Skin of body (tissue), 2 donors: ENCODE data around the gene MFSD1. TPM values are rescaled to one million over a fixed set of nuclear protein-coding genes. Genes with fewer than 3 reads are reported as not detected.
A peak's percentile ranks its signal among the peaks of the same experiment; 100 is the strongest.

ENCODE experiments used
- DNase-seq: peaks from one replicate; lab custom pipeline; 2025; lab: John Stamatoyannopoulos, UW
- total RNA-seq: library from RNA; depleted of rRNA; stranded (reverse); fragments of >200 nt; gene quantifications from one replicate; pipeline ENCODE4 v1.2.3, GENCODE V29; 2014

MFSD1 gene
- total RNA-seq, result 62.8 TPM

DNA sequence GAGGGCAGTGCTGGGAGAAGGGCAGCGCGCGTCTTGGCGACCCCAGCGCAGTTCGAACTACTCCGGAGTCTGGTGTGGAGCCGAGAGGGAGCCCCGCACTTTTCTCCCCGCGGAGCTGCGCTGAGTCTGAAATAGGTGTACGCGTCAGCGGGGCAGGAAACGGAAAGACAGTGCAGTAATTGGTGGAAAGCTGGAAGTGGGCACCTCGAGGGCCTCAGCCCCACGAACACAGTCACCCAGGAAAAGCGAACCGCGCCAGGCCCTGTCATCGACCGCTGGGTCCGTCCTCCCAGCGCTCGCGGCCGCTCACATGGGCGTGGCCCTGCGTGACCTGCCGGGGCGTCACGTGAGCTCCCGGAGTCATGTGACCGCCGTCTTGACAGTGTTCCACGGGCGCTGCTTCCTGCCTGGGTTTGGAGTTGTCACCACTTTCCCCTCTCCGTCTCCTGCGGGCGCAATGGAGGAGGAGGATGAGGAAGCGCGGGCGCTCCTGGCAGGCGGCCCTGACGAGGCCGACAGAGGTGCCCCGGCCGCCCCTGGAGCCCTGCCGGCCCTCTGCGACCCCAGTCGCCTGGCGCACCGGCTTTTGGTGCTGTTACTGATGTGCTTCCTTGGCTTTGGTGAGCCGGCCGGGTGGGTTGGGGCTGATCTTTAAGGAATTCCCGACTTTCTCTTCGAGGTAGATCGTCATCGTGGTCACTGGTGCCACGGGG lies at the start of gene MFSD1:
MFSD1 (plus strand) TSS at position 359 of the 713 bp plus-strand sequence; CDS start at position 458, 99 bp downstream.
- DNase-seq, result peak; percentile 82

GRCh38 chr3:158753854-158754253 lies 48.0 kb upstream of the MFSD1 start:
- no peak for DNase-seq

GRCh38 chr3:158755421-158755820 lies 46.4 kb upstream of the MFSD1 start:
- no peak for DNase-seq

- no peak for DNase-seq
Measured at GRCh38 chr3:158761350-158761749, 40.5 kb upstream of the MFSD1 start.

DNA sequence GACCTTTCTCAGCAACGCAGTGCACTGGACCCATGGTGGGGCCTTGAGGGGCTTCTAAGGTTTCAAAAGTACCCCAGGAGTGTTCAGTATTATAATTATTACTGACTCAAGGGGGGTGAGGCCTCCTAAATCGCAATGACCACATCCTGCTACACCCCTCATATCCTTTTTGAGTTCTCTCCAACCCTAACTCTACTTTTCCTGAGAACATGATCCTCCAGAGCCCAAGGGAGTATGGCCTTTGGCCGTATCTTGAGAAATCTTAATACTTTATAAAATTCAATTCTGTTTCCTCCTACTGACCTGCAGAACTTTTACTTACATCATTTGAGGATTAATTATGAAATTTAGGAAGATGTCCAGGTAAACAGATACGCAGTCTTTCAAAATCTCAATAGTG lies 39.2 kb upstream of the MFSD1 start:
- DNase-seq, result no peak

DNA sequence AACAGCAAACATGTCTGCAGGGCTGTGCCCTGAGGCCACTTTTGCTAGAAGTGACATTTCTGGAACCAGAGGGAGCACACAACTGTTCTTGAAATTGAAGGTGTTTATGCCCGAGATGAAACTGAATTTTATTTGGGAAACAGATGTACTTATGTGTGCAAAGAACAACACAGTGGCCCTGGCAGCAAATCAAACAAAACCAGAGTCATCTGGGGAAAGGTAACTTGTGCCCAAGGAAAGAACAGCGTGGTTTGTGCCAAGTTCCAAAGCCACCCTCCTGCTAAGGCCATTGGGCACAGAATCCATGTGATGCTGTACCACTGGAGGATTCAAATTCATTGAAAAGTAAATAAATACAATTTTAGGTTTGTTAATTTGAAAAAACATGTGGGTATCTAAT lies 38.4 kb upstream of the MFSD1 start:
- DNase-seq, result no peak

DNA sequence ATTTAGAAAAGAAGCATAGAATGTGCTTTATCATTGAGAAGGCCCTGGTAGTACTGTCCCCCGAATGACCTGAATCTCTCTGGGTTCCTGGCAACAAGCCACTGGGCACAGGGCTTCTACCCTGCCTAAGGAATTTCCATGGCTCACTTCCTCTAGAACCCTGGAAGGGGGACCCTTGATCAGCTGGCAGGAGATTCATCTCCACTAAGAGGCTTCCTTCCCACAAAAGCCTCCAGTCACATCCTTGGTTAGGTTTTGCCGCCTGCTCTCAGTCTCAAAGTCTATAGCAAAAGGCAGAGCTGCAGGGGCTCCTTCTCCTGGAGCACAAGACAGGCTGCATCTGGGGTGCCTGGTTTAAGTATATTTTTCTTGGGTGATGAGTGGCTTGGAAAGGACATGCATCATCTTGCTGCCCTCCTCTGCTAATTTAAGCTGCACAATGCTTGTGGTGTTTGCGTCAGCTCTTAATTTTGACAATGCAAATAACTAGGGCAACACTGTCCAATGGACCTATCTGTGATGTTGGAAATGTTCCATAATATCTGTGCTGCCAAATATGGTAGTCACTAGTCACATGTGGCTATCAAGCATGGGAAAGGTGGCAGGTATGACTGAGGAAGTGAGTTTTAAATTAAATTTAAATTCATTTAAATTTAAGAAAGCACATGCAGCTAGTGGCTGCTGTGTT lies 36.2 kb upstream of the MFSD1 start:
- no peak for DNase-seq

- no peak for DNase-seq
Measured at GRCh38 chr3:158766364-158766763, 35.5 kb upstream of the MFSD1 start.

DNA sequence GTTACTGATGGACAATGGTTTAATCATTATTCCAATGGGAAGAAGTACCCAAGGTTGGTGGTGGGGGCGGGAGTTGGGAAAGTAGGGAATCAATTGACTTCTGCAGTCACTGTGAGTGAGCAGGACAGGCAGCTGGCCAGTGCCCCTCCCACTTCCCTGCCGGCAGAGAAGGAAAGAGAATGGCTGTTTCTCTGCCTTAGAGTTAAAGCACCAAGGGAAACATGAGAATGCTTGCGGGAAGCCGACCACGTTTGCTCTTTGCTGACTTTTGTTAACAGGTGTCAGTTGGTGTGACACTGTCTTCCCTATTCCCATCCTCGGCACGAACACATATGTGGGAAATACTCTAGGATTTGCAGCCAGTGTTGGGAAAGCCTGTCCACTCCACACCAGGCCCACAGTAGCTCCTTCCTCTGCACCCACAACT lies 33.5 kb upstream of the MFSD1 start:
- DNase-seq, result peak; percentile 17

GRCh38 chr3:158768881-158769543 lies 32.8 kb upstream of the MFSD1 start:
- DNase-seq, result peak; percentile 93

- DNase-seq, result no peak
Measured at GRCh38 chr3:158769549-158769948, 32.3 kb upstream of the MFSD1 start.

- no peak for DNase-seq
Measured at GRCh38 chr3:158769952-158770740, 31.7 kb upstream of the MFSD1 start.

DNA sequence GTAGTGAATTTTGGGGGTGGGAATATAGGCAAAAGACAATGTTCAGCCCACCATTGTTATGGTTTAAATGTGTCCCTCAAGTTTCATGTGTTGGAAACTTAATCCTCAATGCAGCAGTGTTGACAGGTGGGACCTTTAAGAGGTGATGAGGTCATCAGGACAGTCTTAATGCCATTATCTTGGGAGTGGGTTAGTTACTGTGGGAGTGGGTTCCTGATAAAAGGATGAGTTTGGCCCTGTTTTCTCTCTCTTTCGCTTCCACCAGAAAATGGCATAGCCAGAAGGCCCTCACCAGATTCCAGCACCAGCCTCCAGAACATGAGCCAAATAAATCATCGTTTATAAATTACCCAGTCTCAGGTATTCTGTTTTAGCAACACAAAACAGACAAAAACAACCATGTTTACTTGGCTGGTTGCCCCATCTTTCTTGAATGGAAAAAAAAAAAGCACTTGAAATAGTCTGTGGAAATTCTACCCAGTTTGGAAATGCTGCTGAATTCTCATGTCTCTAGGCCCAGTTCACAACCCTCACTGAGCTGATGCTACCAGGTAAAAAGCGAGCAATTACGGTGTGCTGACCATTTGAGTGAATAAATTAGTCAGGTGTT lies 31.0 kb upstream of the MFSD1 start:
- no peak for DNase-seq

DNA sequence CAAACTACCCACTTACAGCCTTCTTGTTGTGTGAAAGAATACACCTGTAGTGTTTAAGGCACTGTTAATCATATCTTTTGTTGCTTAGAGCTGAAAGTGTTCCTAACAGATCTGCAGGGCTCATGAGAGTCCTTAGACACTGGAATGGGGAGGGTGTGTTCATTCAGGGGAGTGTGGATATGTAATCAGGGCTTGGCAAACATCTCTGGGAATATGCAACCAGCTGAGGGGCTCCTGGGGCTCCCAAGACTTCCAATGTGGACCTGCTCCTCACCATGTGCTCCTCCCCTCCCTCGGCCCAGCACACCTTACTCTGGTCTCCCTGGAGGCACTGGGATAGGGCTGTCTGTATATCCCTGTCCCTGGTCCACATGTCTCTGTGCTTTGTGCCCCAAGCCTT lies 30.3 kb upstream of the MFSD1 start:
- DNase-seq, result no peak

- no peak for DNase-seq
Measured at GRCh38 chr3:158771982-158772381, 29.9 kb upstream of the MFSD1 start.

GRCh38 chr3:158773166-158773565 lies 28.7 kb upstream of the MFSD1 start:
- DNase-seq, result no peak

DNA sequence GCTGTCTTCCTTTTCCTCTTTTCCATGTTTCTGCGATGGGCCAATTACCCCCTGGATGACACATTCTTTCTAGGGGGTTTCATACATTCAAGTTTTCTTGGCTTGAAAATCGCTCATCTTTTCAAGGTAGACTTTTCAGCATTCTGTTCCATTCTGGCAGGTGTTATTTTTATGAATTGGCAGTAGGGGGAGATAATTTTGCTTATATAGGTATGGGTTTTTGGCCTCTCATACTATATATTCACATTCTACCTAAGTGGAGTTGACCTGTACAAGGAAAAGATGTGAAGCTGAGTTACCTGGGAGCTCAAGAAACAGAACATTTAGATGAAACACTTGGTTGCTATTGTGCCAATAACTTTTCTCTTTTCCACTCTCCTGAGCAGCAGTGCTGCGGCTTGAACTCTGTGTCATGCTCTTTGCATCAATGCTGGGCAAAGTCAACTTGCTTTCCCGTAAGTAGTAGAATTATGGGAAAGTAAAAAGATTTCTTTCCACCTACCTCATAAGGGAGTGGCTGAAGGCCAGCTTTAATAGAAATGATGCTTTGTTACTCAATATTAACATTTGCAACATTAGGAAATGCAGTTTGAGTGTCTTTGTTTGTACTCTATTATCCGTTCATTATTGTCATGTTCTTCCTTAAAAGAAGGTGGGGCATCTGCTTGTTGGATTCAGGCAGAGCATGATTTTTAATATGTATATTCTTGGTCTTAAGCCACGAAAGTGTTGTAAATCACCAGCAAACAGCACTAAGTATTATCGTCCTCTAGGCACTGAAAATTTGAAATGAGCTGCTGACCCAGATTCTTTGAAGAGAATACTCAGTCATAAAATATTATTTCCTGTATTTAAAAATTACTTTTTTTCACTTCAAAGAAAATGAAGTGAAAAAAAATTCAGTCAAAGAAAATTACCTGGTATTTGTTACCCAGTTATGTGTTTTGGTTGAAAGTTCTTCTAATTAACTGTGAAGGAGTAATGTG lies 27.7 kb upstream of the MFSD1 start:
- DNase-seq, result peak; percentile 30

DNA sequence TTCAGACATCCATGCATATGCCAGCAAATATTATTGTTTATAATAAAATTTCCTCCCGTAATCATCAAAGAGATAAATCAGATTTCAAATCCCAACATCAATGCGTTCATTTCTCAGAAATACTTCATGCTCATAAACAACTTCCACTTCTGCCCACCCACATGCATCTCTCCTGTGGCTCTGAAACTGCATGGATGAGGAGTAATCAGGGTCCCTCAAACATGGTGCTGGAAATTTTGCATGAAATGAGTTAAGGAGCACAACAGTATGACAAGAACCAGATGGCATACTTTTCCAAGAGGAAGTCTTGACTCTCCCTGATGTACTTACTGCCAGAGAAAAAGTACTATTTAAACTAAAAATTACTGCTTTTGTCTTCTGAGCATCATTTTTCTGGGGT lies 26.9 kb upstream of the MFSD1 start:
- DNase-seq, result peak; percentile 26

DNA sequence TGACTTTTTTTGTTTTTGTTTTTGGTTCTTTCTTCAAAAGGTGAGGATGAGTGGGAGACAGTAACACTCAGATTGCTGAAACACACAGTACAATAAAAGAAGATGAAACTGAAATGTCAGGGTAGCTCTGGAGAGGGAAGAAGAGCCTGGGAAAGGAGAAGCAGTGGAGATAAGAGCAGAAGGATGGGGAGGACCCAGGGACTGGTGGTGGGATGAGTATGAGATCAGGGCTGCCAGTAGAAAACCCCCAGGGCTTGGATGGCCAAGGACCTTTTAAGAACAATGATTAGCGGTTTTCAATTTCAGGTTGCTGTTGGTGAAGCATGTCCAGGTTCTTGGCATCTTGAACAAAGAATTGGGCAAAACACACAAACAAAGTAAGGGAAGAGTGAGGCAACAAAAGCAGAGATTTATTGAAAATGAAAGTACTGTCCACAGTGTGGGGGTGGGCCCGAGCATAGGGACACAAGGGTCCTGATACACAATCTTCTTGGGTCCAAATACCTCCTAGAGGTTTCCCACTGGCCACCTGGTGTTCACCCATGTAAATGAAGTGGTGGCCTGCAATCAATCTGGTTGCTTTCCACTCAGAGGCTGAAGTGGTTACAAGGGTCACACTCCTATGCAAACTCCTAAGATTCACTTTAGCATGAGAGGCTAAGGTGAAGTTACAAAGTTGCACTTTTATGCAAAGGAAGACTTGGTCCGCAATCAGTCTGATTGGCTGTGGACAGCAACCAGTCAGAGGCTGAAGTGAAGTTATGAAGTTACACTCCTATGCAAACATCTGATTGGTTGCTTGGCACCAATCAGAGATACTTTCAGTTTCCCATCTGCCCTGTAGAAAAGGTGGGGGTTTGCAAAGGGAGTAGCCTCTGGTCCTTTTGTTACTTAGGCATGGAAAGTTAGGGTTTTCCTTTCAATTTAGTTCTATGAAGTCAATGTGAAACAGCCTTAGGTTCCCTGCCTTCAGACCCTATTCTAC lies 26.1 kb upstream of the MFSD1 start:
- no peak for DNase-seq
